DND-41 (cell line): ENCODE data around the gene SLBP.

Experiments
- CTCF ChIP-seq: IDR thresholded peaks from 2 replicates; pipeline ENCODE4 v1.5.1; 2012; ENCODE audit warnings: borderline replicate concordance, low read length, moderate library complexity, mild to moderate bottlenecking; ENCODE audit not compliant: poor library complexity, severe bottlenecking; ENCODE audit errors: extremely low read depth
- EZH2 ChIP-seq: IDR thresholded peaks from 3 replicates; pipeline ENCODE4 v1.6.1; 2012; ENCODE audit warnings: borderline replicate concordance, low read depth, mild to moderate bottlenecking, moderate library complexity, low read length, inconsistent platforms; ENCODE audit not compliant: severe bottlenecking

GRCh38 chr4:1746265-1746691 lies 34.2 kb upstream of the SLBP start:
- TF ChIP-seq CTCF, result peak; percentile 57
- no peak for TF ChIP-seq EZH2
